NT2/D1 (cell line): ENCODE measurements around the gene PDE6B.

ENCODE experiments used
- SUZ12 ChIP-seq: IDR thresholded peaks from 2 replicates; pipeline ENCODE4 v1.6.1; 2011; ENCODE audit not compliant: insufficient read length, insufficient read depth; ENCODE audit errors: extremely low read depth
- YY1 ChIP-seq: IDR thresholded peaks from 2 replicates; pipeline ENCODE4 v1.6.1; 2011; ENCODE audit not compliant: insufficient read length, insufficient read depth

- TF ChIP-seq YY1: no peak
- no peak for TF ChIP-seq SUZ12
These were observed 35.0 kb downstream of the PDE6B start for GRCh38 chr4:660401-660800.
